Bronchial epithelial cell (primary cell): Measurements from ENCODE around the gene UBAP2. TPM values are rescaled to one million over a fixed set of nuclear protein-coding genes. Genes with fewer than 3 reads are reported as not detected.

Experiments
- DNase-seq: peaks from one replicate; pipeline ENCODE4 v3.0.0-alpha.2; 2010; ENCODE audit warnings: low read depth
- FAIRE-seq: peaks from 2 replicates; lab custom pipeline; 2011; peaks lifted over from hg19 to GRCh38; lab: Jason Lieb, UNC
- H3K27me3 ChIP-seq: 2 replicates; pipeline ENCODE4 v1.5.1; 2011; ENCODE audit warnings: low read length; ENCODE audit not compliant: control insufficient read depth, insufficient read depth
- H3K36me3 ChIP-seq: 2 replicates; pipeline ENCODE4 v1.5.1; 2011; ENCODE audit warnings: low read length; ENCODE audit not compliant: control insufficient read depth, insufficient read depth
- H3K4me3 ChIP-seq: 2 replicates; pipeline ENCODE4 v1.5.1; 2011; ENCODE audit warnings: mild to moderate bottlenecking, low read depth, low read length, control low read depth
- total RNA-seq: library from RNA; depleted of rRNA; stranded (reverse); fragments of >200 nt; gene quantifications from 2 replicates; pipeline ENCODE4 v1.2.1, GENCODE V29; 2014
- TF ChIP-seq, protein P1 (sequence below): IDR thresholded peaks from 2 replicates; pipeline ENCODE4 v1.5.1; 2011; ENCODE audit warnings: mild to moderate bottlenecking, moderate library complexity, low read length, control low read depth, inconsistent platforms; ENCODE audit not compliant: insufficient read depth, severe bottlenecking

The UBAP2 gene
- total RNA-seq, 1 donor from 2014 or later = 14.7 TPM

DNA sequence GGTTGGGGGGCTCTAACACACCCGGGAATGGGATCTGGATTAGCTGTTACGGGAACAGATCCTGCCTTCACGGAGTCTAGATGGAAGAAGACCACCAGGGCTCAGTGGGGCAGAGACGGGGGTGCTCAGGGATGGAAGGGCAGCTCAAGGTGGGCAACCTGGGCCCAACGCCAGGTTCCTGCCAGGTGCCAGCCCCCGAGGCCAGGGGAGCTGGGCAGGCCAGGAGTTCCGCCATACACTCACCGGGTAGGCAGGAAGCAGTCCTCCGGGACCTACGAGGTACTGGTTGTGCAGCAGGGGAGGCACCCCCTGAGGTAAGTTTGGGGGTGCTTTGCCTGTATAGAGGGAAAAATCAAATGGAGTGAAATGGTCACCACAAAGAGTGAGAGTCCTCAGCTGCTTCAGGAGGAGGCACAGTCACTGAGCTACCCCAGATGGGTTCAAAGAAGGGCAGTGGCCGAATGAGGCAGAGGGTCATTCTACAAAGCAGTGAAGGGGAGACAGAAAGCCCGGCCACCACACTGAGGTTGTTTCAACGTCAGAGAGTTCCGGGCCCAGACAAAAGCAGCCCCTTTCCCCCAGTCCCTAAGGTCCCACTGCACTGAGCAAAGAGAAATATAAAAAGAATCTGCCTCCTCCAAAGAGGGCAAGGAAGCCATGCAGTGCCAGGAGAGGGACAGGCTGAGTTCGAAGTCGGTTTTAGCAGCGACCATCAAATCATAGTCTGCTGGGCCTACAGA lies 121.8 kb downstream of the UBAP2 start:
- Histone ChIP-seq H3K4me3 (no peak overlapping the region), H3K27me3 (no peaks in the 10 kb centered on the region), H3K36me3 (peaks cover 66% of the 10 kb centered on the region)
- FAIRE-seq (no peak), DNase-seq (no peak)
- TF ChIP-seq, protein P1, sequence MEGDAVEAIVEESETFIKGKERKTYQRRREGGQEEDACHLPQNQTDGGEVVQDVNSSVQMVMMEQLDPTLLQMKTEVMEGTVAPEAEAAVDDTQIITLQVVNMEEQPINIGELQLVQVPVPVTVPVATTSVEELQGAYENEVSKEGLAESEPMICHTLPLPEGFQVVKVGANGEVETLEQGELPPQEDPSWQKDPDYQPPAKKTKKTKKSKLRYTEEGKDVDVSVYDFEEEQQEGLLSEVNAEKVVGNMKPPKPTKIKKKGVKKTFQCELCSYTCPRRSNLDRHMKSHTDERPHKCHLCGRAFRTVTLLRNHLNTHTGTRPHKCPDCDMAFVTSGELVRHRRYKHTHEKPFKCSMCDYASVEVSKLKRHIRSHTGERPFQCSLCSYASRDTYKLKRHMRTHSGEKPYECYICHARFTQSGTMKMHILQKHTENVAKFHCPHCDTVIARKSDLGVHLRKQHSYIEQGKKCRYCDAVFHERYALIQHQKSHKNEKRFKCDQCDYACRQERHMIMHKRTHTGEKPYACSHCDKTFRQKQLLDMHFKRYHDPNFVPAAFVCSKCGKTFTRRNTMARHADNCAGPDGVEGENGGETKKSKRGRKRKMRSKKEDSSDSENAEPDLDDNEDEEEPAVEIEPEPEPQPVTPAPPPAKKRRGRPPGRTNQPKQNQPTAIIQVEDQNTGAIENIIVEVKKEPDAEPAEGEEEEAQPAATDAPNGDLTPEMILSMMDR = no peak

GRCh38 chr9:33924978-33925797 lies 123.5 kb downstream of the UBAP2 start:
- FAIRE-seq (no peak), DNase-seq (peak; percentile 30)
- peaks cover 65% of the 10 kb centered on the region for H3K36me3 ChIP-seq
- TF ChIP-seq, protein P1 = peak; percentile 54
- no peaks in the 10 kb centered on the region for H3K27me3 ChIP-seq
- no peak overlapping the region for H3K4me3 ChIP-seq

DNA sequence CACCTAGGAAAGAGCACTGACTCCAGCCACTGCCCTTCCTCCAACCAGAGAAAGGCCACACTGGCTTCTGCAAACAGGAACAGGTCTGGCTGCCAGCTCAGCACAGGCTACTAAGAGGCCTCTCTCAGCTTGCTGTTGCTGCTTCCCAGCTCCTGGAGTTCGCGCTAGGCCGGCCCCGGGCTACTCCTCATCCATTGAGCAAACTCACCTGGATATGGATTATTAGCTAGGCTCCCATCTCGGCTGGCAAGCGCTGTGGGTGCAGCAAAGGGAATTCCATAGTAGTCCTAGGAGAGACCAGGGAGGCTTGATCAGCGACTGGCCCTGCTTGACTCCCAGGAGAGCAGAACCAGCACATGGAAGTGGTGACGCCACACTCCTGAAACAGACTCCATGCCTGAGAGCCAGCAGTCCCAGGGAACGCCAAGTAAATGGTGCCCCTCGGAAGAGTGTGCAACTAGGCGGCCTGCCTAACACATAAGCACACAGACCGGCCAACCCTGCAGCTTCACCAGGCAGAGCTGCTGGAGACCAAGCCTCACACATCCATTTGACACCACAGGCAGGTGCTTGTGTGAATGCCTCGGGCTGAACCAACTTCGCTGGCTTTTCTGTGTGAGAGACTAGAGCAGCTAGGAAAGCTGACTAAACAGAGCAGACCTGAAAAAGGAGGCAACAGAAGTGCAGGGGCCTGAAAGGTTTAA lies 124.5 kb downstream of the UBAP2 start:
- TF ChIP-seq, protein P1 = no peak
- Histone ChIP-seq H3K36me3 (peaks cover 64% of the 10 kb centered on the region), H3K27me3 (no peaks in the 10 kb centered on the region), H3K4me3 (no peak overlapping the region)
- no peak for DNase-seq
- peak; percentile 28 for FAIRE-seq

DNA sequence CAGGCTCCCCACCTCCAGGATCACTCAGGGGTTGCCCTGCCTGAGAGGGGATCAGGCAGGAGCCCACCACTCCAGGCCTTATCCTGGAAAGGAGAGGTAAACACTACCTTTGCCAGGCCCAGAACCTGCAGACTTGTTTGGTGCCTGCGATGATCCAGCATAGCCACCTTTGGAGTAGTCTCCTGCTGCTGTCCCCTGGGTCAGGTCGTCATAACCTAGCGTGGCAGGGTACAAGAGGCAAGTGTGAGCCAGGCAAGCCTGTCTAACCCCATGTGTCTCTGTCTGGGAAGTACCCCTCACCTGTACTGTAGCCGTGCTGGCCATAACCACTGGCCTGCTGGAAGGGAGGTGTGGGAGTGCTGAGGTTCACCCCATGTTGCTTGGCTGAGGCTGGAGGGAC lies 125.6 kb downstream of the UBAP2 start:
- Histone ChIP-seq H3K36me3 (peaks cover 60% of the 10 kb centered on the region), H3K27me3 (no peaks in the 10 kb centered on the region), H3K4me3 (no peak overlapping the region)
- TF ChIP-seq, protein P1 = no peak
- DNase-seq = no peak
- FAIRE-seq = peak; percentile 23

- no peaks in the 10 kb centered on the region for H3K27me3 ChIP-seq
- H3K4me3 ChIP-seq = no peak overlapping the region
- FAIRE-seq (no peak), DNase-seq (peak; percentile 23)
- peaks cover 53% of the 10 kb centered on the region for H3K36me3 ChIP-seq
- TF ChIP-seq, protein P1 = peak; percentile 79
These were observed 126.5 kb downstream of the UBAP2 start for GRCh38 chr9:33921967-33922895.
